H1 (cell line): ENCODE measurements around the gene TMCO1. TPM values are rescaled to one million over a fixed set of nuclear protein-coding genes. Genes with fewer than 3 reads are reported as not detected.

Source experiments
- CTCF ChIA-PET: fragments of 300-600 bp; sonication (Branson Sonifier 250); formaldehyde crosslinking; loops from one replicate; lab custom pipeline; 2021; ENCODE audit not compliant: partially characterized antibody; lab: Charles Lee
- POLR2A ChIA-PET: fragments of 300-600 bp; sonication (Branson Sonifier 250); formaldehyde crosslinking; loops from one replicate; lab custom pipeline; 2021; ENCODE audit warnings: inconsistent platforms; ENCODE audit not compliant: partially characterized antibody; lab: Charles Lee
- DNase-seq, 2 experiments: peaks; one replicate each; pipeline versions ENCODE4 v3.0.0 to v3.0.0-alpha.2; 2010 to 2022; ENCODE audit warnings: low spot score in 2 of 2, low read depth in 1 of 2, mixed read lengths in 1 of 2
- FAIRE-seq: peaks from 2 replicates; lab custom pipeline; 2011; peaks lifted over from hg19 to GRCh38; lab: Jason Lieb, UNC
- H2AFZ ChIP-seq: 2 replicates; pipeline ENCODE4 v1.8.1; 2012; ENCODE audit warnings: low read length, inconsistent platforms
- H2AK5ac ChIP-seq: 2 replicates; pipeline ENCODE4 v1.6.1; 2013; ENCODE audit warnings: low read depth, low read length
- H2BK120ac ChIP-seq: replicated peaks from 2 replicates; pipeline ENCODE3; 2013; ENCODE audit warnings: low read depth, low read length, inconsistent platforms
- H2BK12ac ChIP-seq: 2 replicates; pipeline ENCODE4 v1.6.1; 2013; ENCODE audit warnings: low read depth, low read length
- H2BK15ac ChIP-seq: 2 replicates; pipeline ENCODE4 v1.6.1; 2013; ENCODE audit warnings: low read length
- H2BK20ac ChIP-seq: 2 replicates; pipeline ENCODE4 v1.6.1; 2013; ENCODE audit warnings: low read length
- H2BK5ac ChIP-seq: 2 replicates; pipeline ENCODE4 v1.6.1; 2013; ENCODE audit warnings: low read depth, low read length
- H3K14ac ChIP-seq: 2 replicates; pipeline ENCODE4 v1.6.1; 2013; ENCODE audit warnings: inconsistent platforms; ENCODE audit not compliant: insufficient read length
- H3K18ac ChIP-seq: 2 replicates; pipeline ENCODE4 v1.6.1; 2013; ENCODE audit warnings: low read length; ENCODE audit errors: extremely low read depth
- H3K23ac ChIP-seq: 2 replicates; pipeline ENCODE4 v1.6.1; 2013; ENCODE audit warnings: inconsistent platforms; ENCODE audit not compliant: insufficient read length
- H3K23me2 ChIP-seq: 2 replicates; pipeline ENCODE4 v1.6.1; 2013; ENCODE audit warnings: low read depth, low read length
- H3K27ac ChIP-seq: 2 replicates; pipeline ENCODE4 v1.6.1; 2011; ENCODE audit warnings: low read depth, low read length, inconsistent platforms
- H3K27me3 ChIP-seq, 4 experiments: replicated peaks in 1 of 4; 1 replicate in 1 of 4; 2 replicates in 3 of 4; pipeline versions ENCODE4 v1.6.1 to v1.8.1; 2011 to 2013; ENCODE audit warnings: low read length in 3 of 4, mild to moderate bottlenecking in 3 of 4, inconsistent platforms in 2 of 4, mixed read lengths in 2 of 4, moderate library complexity in 1 of 4; ENCODE audit not compliant: control insufficient read depth in 3 of 4, insufficient read depth in 3 of 4; ENCODE audit errors: extremely low read depth in 1 of 4
- H3K36me3 ChIP-seq, 4 experiments: 2 replicates each; pipeline versions ENCODE4 v1.6.1 to v1.8.1; 2011 to 2013; ENCODE audit warnings: mild to moderate bottlenecking in 4 of 4, low read length in 3 of 4, moderate library complexity in 2 of 4, control low read depth in 1 of 4, inconsistent platforms in 1 of 4; ENCODE audit not compliant: insufficient read depth in 4 of 4, control insufficient read depth in 2 of 4
- H3K4ac ChIP-seq: replicated peaks from 2 replicates; pipeline ENCODE3; 2013; ENCODE audit warnings: low read length, low read depth, mixed read lengths, inconsistent platforms; ENCODE audit not compliant: insufficient read length
- H3K4me1 ChIP-seq, 4 experiments: replicated peaks in 1 of 4; 1 replicate in 1 of 4; 2 replicates in 3 of 4; pipeline versions ENCODE4 v1.6.1 to v1.8.1; 2011 to 2013; ENCODE audit warnings: low read length in 3 of 4, inconsistent platforms in 2 of 4, mixed read lengths in 1 of 4; ENCODE audit not compliant: insufficient read depth in 4 of 4, control insufficient read depth in 3 of 4
- H3K4me2 ChIP-seq, 2 experiments: 2 replicates each; pipeline versions ENCODE4 v1.6.1 to v1.8.1; 2011 to 2013; ENCODE audit warnings: low read depth in 2 of 2, low read length in 2 of 2, control low read depth in 1 of 2, inconsistent platforms in 1 of 2, mild to moderate bottlenecking in 1 of 2; ENCODE audit not compliant: insufficient read depth in 1 of 2
- H3K4me3 ChIP-seq, 4 experiments: fragments of 200-600, 300-600 bp in 1 of 4; sonication (generic), shearing (Covaris generic), sonication (Bioruptor Twin) in 1 of 4; 2 replicates each; pipeline versions ENCODE4 v1.5.1 to v1.8.1; 2011 to 2016; ENCODE audit warnings: low read length in 4 of 4, low read depth in 3 of 4, control low read depth in 2 of 4, inconsistent platforms in 2 of 4, mild to moderate bottlenecking in 2 of 4, mixed read lengths in 1 of 4, moderate library complexity in 1 of 4; ENCODE audit not compliant: insufficient read depth in 2 of 4; ENCODE audit errors: extremely low read depth in 1 of 4
- H3K56ac ChIP-seq: replicated peaks from 2 replicates; pipeline ENCODE3; 2013; ENCODE audit warnings: low read depth, mild to moderate bottlenecking, mixed read lengths, low read length, inconsistent platforms; ENCODE audit not compliant: insufficient read length
- H3K79me1 ChIP-seq: 2 replicates; pipeline ENCODE4 v1.6.1; 2013; ENCODE audit warnings: low read depth, low read length, control low read depth
- H3K79me2 ChIP-seq, 2 experiments: 2 replicates each; pipeline versions ENCODE4 v1.6.1 to v1.8.1; 2012 to 2013; ENCODE audit warnings: low read length in 2 of 2, mild to moderate bottlenecking in 2 of 2, inconsistent platforms in 1 of 2; ENCODE audit not compliant: insufficient read depth in 2 of 2, control insufficient read depth in 1 of 2
- H3K9ac ChIP-seq, 4 experiments: replicated peaks in 1 of 4; 1 replicate in 1 of 4; 2 replicates in 3 of 4; pipeline versions ENCODE4 v1.6.1 to v1.8.1; 2011 to 2013; ENCODE audit warnings: low read depth in 3 of 4, low read length in 3 of 4, control low read depth in 2 of 4, mild to moderate bottlenecking in 2 of 4, moderate library complexity in 2 of 4, inconsistent platforms in 1 of 4; ENCODE audit errors: extremely low read depth in 1 of 4
- H3K9me3 ChIP-seq, 2 experiments: 2 replicates each; pipeline versions ENCODE4 v1.6.1 to v1.8.1; 2012 to 2013; ENCODE audit warnings: mild to moderate bottlenecking in 2 of 2, moderate library complexity in 2 of 2, control low read depth in 1 of 2, inconsistent platforms in 1 of 2, low read depth in 1 of 2, low read length in 1 of 2, mixed read lengths in 1 of 2; ENCODE audit not compliant: insufficient read depth in 2 of 2
- H4K20me1 ChIP-seq, 2 experiments: replicated peaks in 1 of 2; 2 replicates each; pipeline versions ENCODE3 to v1.8.1; 2011 to 2013; ENCODE audit warnings: inconsistent platforms in 2 of 2, low read length in 2 of 2, mild to moderate bottlenecking in 1 of 2; ENCODE audit not compliant: insufficient read depth in 2 of 2, control insufficient read depth in 1 of 2
- H4K5ac ChIP-seq: 2 replicates; pipeline ENCODE4 v1.6.1; 2013; ENCODE audit warnings: low read length, low read depth, mixed read lengths, inconsistent platforms; ENCODE audit not compliant: insufficient read length
- H4K8ac ChIP-seq: 2 replicates; pipeline ENCODE4 v1.8.0; 2013; ENCODE audit warnings: mild to moderate bottlenecking, moderate library complexity, low read length, inconsistent platforms; ENCODE audit not compliant: insufficient read depth; ENCODE audit errors: extremely low read depth
- H4K91ac ChIP-seq: replicated peaks from 2 replicates; pipeline ENCODE3; 2013; ENCODE audit warnings: low read length, mixed read lengths, inconsistent platforms; ENCODE audit not compliant: insufficient read length
- ATF3 ChIP-seq: IDR thresholded peaks from 2 replicates; pipeline ENCODE4 v1.6.1; 2011; ENCODE audit warnings: low read depth, mild to moderate bottlenecking, low read length; ENCODE audit not compliant: insufficient read depth
- CHD1 ChIP-seq: IDR thresholded peaks from 2 replicates; pipeline ENCODE4 v1.6.1; 2012; ENCODE audit warnings: low read depth, low read length, improper control_type of control experiment
- EZH2 ChIP-seq: fragments of 200-600 bp; sonication (generic); IDR thresholded peaks from 2 replicates; pipeline ENCODE4 v1.7.1; 2012; ENCODE audit warnings: low read depth, mild to moderate bottlenecking, moderate library complexity, low read length, inconsistent platforms; ENCODE audit not compliant: severe bottlenecking
- GTF2F1 ChIP-seq: IDR thresholded peaks from 2 replicates; pipeline ENCODE4 v1.6.1; 2012; ENCODE audit warnings: low read depth, low read length, improper control_type of control experiment, borderline replicate concordance
- KDM1A ChIP-seq: fragments of 200-600, 300-600 bp; sonication (generic); IDR thresholded peaks from 2 replicates; pipeline ENCODE4 v1.7.1; 2016; ENCODE audit warnings: mild to moderate bottlenecking, low read length, borderline replicate concordance
- POU5F1 ChIP-seq: IDR thresholded peaks from 2 replicates; pipeline ENCODE4 v1.6.1; 2011; ENCODE audit warnings: low read depth, mild to moderate bottlenecking, low read length, moderate library complexity
- polyA plus RNA-seq, 7 experiments: library from polyadenylated mRNA; depleted of rRNA in 3 of 7; stranded (reverse) in 5 of 7; unstranded in 2 of 7; fragments of >200 nt in 5 of 7; fragments of 200-250 nt in 2 of 7; gene quantifications; 1 replicate in 5 of 7; 2 replicates in 1 of 7; 4 replicates in 1 of 7; pipeline versions ENCODE4 v1.2.1 to v1.2.3, GENCODE V29; 2011 to 2013; ENCODE audit warnings: missing spikeins in 2 of 7, mixed read lengths in 2 of 7
- total RNA-seq: library from RNA; stranded (reverse); fragmentation: NEBNext Ultra II Directional; extraction: Animal tissue kit (Norgen Biotek cat#: 25700); gene quantifications from 2 replicates; pipeline ENCODE4 v1.2.1, GENCODE V29; 2021
- TF ChIP-seq, protein P1 (sequence below): IDR thresholded peaks from 2 replicates; pipeline ENCODE4 v1.6.1; 2012; ENCODE audit warnings: low read length, inconsistent platforms

TMCO1 gene
- total and polyA plus RNA-seq, 2 of the 8 experiments (the other 6 are each of a cell fraction or from before 2014, with no cell fraction given) = 61.6 to 63.8 TPM

DNA sequence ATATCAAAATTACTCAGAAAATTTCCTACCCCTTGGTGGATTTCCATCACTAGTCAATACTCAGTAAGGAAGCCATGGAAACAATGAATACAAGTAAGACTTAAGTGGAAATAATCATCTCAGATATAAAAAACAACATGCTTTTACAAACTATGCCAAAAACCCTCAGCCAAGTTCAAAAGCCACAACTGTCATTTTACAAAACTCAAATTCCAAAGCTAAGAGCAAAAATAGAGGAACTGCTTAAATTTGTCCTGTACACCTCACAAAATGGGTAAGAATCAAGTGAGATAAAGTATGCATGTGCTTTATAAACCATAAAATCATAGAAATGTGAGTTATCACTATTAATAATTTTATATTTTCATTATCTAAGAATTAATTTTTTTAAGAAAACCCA is 9.6 kb downstream of the TMCO1 start:
- no peak overlapping the region for H3K9ac ChIP-seq
- no peak overlapping the region for H3K4ac ChIP-seq
- H4K8ac ChIP-seq = no peak overlapping the region
- no peak overlapping the region for H3K18ac ChIP-seq
- H2AK5ac ChIP-seq = no peak overlapping the region
- H3K79me1 ChIP-seq = no peaks in the 10 kb centered on the region; the same call in 1 of the 2 replicates
- no peak overlapping the region for H3K56ac ChIP-seq
- H3K27ac ChIP-seq = no peak overlapping the region
- H3K27me3 ChIP-seq = peaks cover 0 to 1% (median 0%) of the 10 kb centered on the region in 4 experiments; a peak in 1 of 7 replicates
- H2BK5ac ChIP-seq = no peak overlapping the region
- FAIRE-seq (no peak), DNase-seq (no peak)
- no peak overlapping the region for H3K4me2 ChIP-seq
- no peak for TF ChIP-seq POU5F1
- no peak for TF ChIP-seq ATF3
- TF ChIP-seq KDM1A = no peak
- no peak for TF ChIP-seq CHD1
- TF ChIP-seq, protein P1, sequence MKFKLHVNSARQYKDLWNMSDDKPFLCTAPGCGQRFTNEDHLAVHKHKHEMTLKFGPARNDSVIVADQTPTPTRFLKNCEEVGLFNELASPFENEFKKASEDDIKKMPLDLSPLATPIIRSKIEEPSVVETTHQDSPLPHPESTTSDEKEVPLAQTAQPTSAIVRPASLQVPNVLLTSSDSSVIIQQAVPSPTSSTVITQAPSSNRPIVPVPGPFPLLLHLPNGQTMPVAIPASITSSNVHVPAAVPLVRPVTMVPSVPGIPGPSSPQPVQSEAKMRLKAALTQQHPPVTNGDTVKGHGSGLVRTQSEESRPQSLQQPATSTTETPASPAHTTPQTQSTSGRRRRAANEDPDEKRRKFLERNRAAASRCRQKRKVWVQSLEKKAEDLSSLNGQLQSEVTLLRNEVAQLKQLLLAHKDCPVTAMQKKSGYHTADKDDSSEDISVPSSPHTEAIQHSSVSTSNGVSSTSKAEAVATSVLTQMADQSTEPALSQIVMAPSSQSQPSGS = no peak
- TF ChIP-seq GTF2F1 = no peak
- TF ChIP-seq EZH2 = no peak
- no peak overlapping the region for H2BK15ac ChIP-seq
- H3K23ac ChIP-seq = no peak overlapping the region
- no peaks in the 10 kb centered on the region for H3K9me3 ChIP-seq
- no peak overlapping the region for H4K91ac ChIP-seq
- no peaks in the 10 kb centered on the region for H3K23me2 ChIP-seq
- CTCF ChIA-PET = interaction anchor here (1.2 to 1.6 kb wide), 2 partner anchors 155 to 365 kb away, joined by 6 to 8 read pairs; no protein-coding TSS in a partner anchor
- no peak overlapping the region for H2BK120ac ChIP-seq
- POLR2A ChIA-PET = interaction anchor here (1.0 to 1.2 kb wide), 2 partner anchors 10 to 69 kb away, joined by 3 to 4 read pairs; no protein-coding TSS in a partner anchor
- H2BK20ac ChIP-seq = no peak overlapping the region
- no peak overlapping the region for H2BK12ac ChIP-seq
- H3K36me3 ChIP-seq = no peaks in the 10 kb centered on the region; a peak in 1 of 8 replicates
- H3K4me3 ChIP-seq = no peak overlapping the region
- no peak overlapping the region for H4K5ac ChIP-seq
- H3K4me1 ChIP-seq = no peaks in the 10 kb centered on the region
- no peaks in the 10 kb centered on the region for H3K79me2 ChIP-seq
- H4K20me1 ChIP-seq = peaks cover 0 to 1% of the 10 kb centered on the region in 2 experiments
- no peak overlapping the region for H2AFZ ChIP-seq
- H3K14ac ChIP-seq = no peak overlapping the region
